H1 (cell line): ENCODE data around the gene GADL1. TPM values are rescaled to one million over a fixed set of nuclear protein-coding genes. Genes with fewer than 3 reads are reported as not detected.

ENCODE experiments used
- CTCF ChIA-PET: fragments of 300-600 bp; sonication (Branson Sonifier 250); formaldehyde crosslinking; loops from one replicate; lab custom pipeline; 2021; ENCODE audit not compliant: partially characterized antibody; lab: Charles Lee
- POLR2A ChIA-PET: fragments of 300-600 bp; sonication (Branson Sonifier 250); formaldehyde crosslinking; loops from one replicate; lab custom pipeline; 2021; ENCODE audit warnings: inconsistent platforms; ENCODE audit not compliant: partially characterized antibody; lab: Charles Lee
- DNase-seq, 2 experiments: peaks; one replicate each; pipeline versions ENCODE4 v3.0.0 to v3.0.0-alpha.2; 2010 to 2022; ENCODE audit warnings: low spot score in 2 of 2, low read depth in 1 of 2, mixed read lengths in 1 of 2
- FAIRE-seq: peaks from 2 replicates; lab custom pipeline; 2011; peaks lifted over from hg19 to GRCh38; lab: Jason Lieb, UNC
- H2AFZ ChIP-seq: 2 replicates; pipeline ENCODE4 v1.8.1; 2012; ENCODE audit warnings: low read length, inconsistent platforms
- H2AK5ac ChIP-seq: 2 replicates; pipeline ENCODE4 v1.6.1; 2013; ENCODE audit warnings: low read depth, low read length
- H2BK120ac ChIP-seq: replicated peaks from 2 replicates; pipeline ENCODE3; 2013; ENCODE audit warnings: low read depth, low read length, inconsistent platforms
- H2BK12ac ChIP-seq: 2 replicates; pipeline ENCODE4 v1.6.1; 2013; ENCODE audit warnings: low read depth, low read length
- H2BK15ac ChIP-seq: 2 replicates; pipeline ENCODE4 v1.6.1; 2013; ENCODE audit warnings: low read length
- H2BK20ac ChIP-seq: 2 replicates; pipeline ENCODE4 v1.6.1; 2013; ENCODE audit warnings: low read length
- H2BK5ac ChIP-seq: 2 replicates; pipeline ENCODE4 v1.6.1; 2013; ENCODE audit warnings: low read depth, low read length
- H3K14ac ChIP-seq: 2 replicates; pipeline ENCODE4 v1.6.1; 2013; ENCODE audit warnings: inconsistent platforms; ENCODE audit not compliant: insufficient read length
- H3K18ac ChIP-seq: 2 replicates; pipeline ENCODE4 v1.6.1; 2013; ENCODE audit warnings: low read length; ENCODE audit errors: extremely low read depth
- H3K23ac ChIP-seq: 2 replicates; pipeline ENCODE4 v1.6.1; 2013; ENCODE audit warnings: inconsistent platforms; ENCODE audit not compliant: insufficient read length
- H3K23me2 ChIP-seq: 2 replicates; pipeline ENCODE4 v1.6.1; 2013; ENCODE audit warnings: low read depth, low read length
- H3K27ac ChIP-seq: 2 replicates; pipeline ENCODE4 v1.6.1; 2011; ENCODE audit warnings: low read depth, low read length, inconsistent platforms
- H3K27me3 ChIP-seq, 4 experiments: replicated peaks in 1 of 4; 1 replicate in 1 of 4; 2 replicates in 3 of 4; pipeline versions ENCODE4 v1.6.1 to v1.8.1; 2011 to 2013; ENCODE audit warnings: low read length in 3 of 4, mild to moderate bottlenecking in 3 of 4, inconsistent platforms in 2 of 4, mixed read lengths in 2 of 4, moderate library complexity in 1 of 4; ENCODE audit not compliant: control insufficient read depth in 3 of 4, insufficient read depth in 3 of 4; ENCODE audit errors: extremely low read depth in 1 of 4
- H3K36me3 ChIP-seq, 4 experiments: 2 replicates each; pipeline versions ENCODE4 v1.6.1 to v1.8.1; 2011 to 2013; ENCODE audit warnings: mild to moderate bottlenecking in 4 of 4, low read length in 3 of 4, moderate library complexity in 2 of 4, control low read depth in 1 of 4, inconsistent platforms in 1 of 4; ENCODE audit not compliant: insufficient read depth in 4 of 4, control insufficient read depth in 2 of 4
- H3K4ac ChIP-seq: replicated peaks from 2 replicates; pipeline ENCODE3; 2013; ENCODE audit warnings: low read length, low read depth, mixed read lengths, inconsistent platforms; ENCODE audit not compliant: insufficient read length
- H3K4me1 ChIP-seq, 4 experiments: replicated peaks in 1 of 4; 1 replicate in 1 of 4; 2 replicates in 3 of 4; pipeline versions ENCODE4 v1.6.1 to v1.8.1; 2011 to 2013; ENCODE audit warnings: low read length in 3 of 4, inconsistent platforms in 2 of 4, mixed read lengths in 1 of 4; ENCODE audit not compliant: insufficient read depth in 4 of 4, control insufficient read depth in 3 of 4
- H3K4me2 ChIP-seq, 2 experiments: 2 replicates each; pipeline versions ENCODE4 v1.6.1 to v1.8.1; 2011 to 2013; ENCODE audit warnings: low read depth in 2 of 2, low read length in 2 of 2, control low read depth in 1 of 2, inconsistent platforms in 1 of 2, mild to moderate bottlenecking in 1 of 2; ENCODE audit not compliant: insufficient read depth in 1 of 2
- H3K4me3 ChIP-seq, 4 experiments: fragments of 200-600, 300-600 bp in 1 of 4; sonication (generic), shearing (Covaris generic), sonication (Bioruptor Twin) in 1 of 4; 2 replicates each; pipeline versions ENCODE4 v1.5.1 to v1.8.1; 2011 to 2016; ENCODE audit warnings: low read length in 4 of 4, low read depth in 3 of 4, control low read depth in 2 of 4, inconsistent platforms in 2 of 4, mild to moderate bottlenecking in 2 of 4, mixed read lengths in 1 of 4, moderate library complexity in 1 of 4; ENCODE audit not compliant: insufficient read depth in 2 of 4; ENCODE audit errors: extremely low read depth in 1 of 4
- H3K56ac ChIP-seq: replicated peaks from 2 replicates; pipeline ENCODE3; 2013; ENCODE audit warnings: low read depth, mild to moderate bottlenecking, mixed read lengths, low read length, inconsistent platforms; ENCODE audit not compliant: insufficient read length
- H3K79me1 ChIP-seq: 2 replicates; pipeline ENCODE4 v1.6.1; 2013; ENCODE audit warnings: low read depth, low read length, control low read depth
- H3K79me2 ChIP-seq, 2 experiments: 2 replicates each; pipeline versions ENCODE4 v1.6.1 to v1.8.1; 2012 to 2013; ENCODE audit warnings: low read length in 2 of 2, mild to moderate bottlenecking in 2 of 2, inconsistent platforms in 1 of 2; ENCODE audit not compliant: insufficient read depth in 2 of 2, control insufficient read depth in 1 of 2
- H3K9ac ChIP-seq, 4 experiments: replicated peaks in 1 of 4; 1 replicate in 1 of 4; 2 replicates in 3 of 4; pipeline versions ENCODE4 v1.6.1 to v1.8.1; 2011 to 2013; ENCODE audit warnings: low read depth in 3 of 4, low read length in 3 of 4, control low read depth in 2 of 4, mild to moderate bottlenecking in 2 of 4, moderate library complexity in 2 of 4, inconsistent platforms in 1 of 4; ENCODE audit errors: extremely low read depth in 1 of 4
- H3K9me3 ChIP-seq, 2 experiments: 2 replicates each; pipeline versions ENCODE4 v1.6.1 to v1.8.1; 2012 to 2013; ENCODE audit warnings: mild to moderate bottlenecking in 2 of 2, moderate library complexity in 2 of 2, control low read depth in 1 of 2, inconsistent platforms in 1 of 2, low read depth in 1 of 2, low read length in 1 of 2, mixed read lengths in 1 of 2; ENCODE audit not compliant: insufficient read depth in 2 of 2
- H4K20me1 ChIP-seq, 2 experiments: replicated peaks in 1 of 2; 2 replicates each; pipeline versions ENCODE3 to v1.8.1; 2011 to 2013; ENCODE audit warnings: inconsistent platforms in 2 of 2, low read length in 2 of 2, mild to moderate bottlenecking in 1 of 2; ENCODE audit not compliant: insufficient read depth in 2 of 2, control insufficient read depth in 1 of 2
- H4K5ac ChIP-seq: 2 replicates; pipeline ENCODE4 v1.6.1; 2013; ENCODE audit warnings: low read length, low read depth, mixed read lengths, inconsistent platforms; ENCODE audit not compliant: insufficient read length
- H4K8ac ChIP-seq: 2 replicates; pipeline ENCODE4 v1.8.0; 2013; ENCODE audit warnings: mild to moderate bottlenecking, moderate library complexity, low read length, inconsistent platforms; ENCODE audit not compliant: insufficient read depth; ENCODE audit errors: extremely low read depth
- H4K91ac ChIP-seq: replicated peaks from 2 replicates; pipeline ENCODE3; 2013; ENCODE audit warnings: low read length, mixed read lengths, inconsistent platforms; ENCODE audit not compliant: insufficient read length
- CTBP2 ChIP-seq: IDR thresholded peaks from 2 replicates; pipeline ENCODE4 v1.7.0; 2011; ENCODE audit warnings: borderline replicate concordance, mild to moderate bottlenecking, moderate library complexity, mixed read lengths, low read length; ENCODE audit not compliant: insufficient read depth, insufficient read length
- KDM4A ChIP-seq: IDR thresholded peaks from one replicate; pipeline ENCODE4 v1.7.1; 2012; ENCODE audit warnings: low read depth, mild to moderate bottlenecking, moderate library complexity, low read length, inconsistent platforms; ENCODE audit not compliant: severe bottlenecking
- POLR2AphosphoS5 ChIP-seq: IDR thresholded peaks from 2 replicates; pipeline ENCODE4 v1.6.1; 2011; ENCODE audit warnings: low read depth, low read length
- RFX5 ChIP-seq: IDR thresholded peaks from 2 replicates; pipeline ENCODE4 v1.6.1; 2011; ENCODE audit warnings: low read depth, low read length, improper control_type of control experiment, borderline replicate concordance
- SIRT6 ChIP-seq: IDR thresholded peaks from one replicate; pipeline ENCODE4 v1.7.1; 2012; ENCODE audit warnings: low read length, inconsistent platforms
- SP2 ChIP-seq: IDR thresholded peaks from 2 replicates; pipeline ENCODE4 v1.6.1; 2012; ENCODE audit warnings: mild to moderate bottlenecking, low read length, inconsistent platforms
- SP4 ChIP-seq: IDR thresholded peaks from 2 replicates; pipeline ENCODE4 v1.6.1; 2012; ENCODE audit warnings: low read length, inconsistent platforms
- TEAD4 ChIP-seq: IDR thresholded peaks from 2 replicates; pipeline ENCODE4 v1.6.1; 2012; ENCODE audit warnings: low read depth, low read length, inconsistent platforms, mixed read lengths
- polyA plus RNA-seq, 7 experiments: library from polyadenylated mRNA; depleted of rRNA in 3 of 7; stranded (reverse) in 5 of 7; unstranded in 2 of 7; fragments of >200 nt in 5 of 7; fragments of 200-250 nt in 2 of 7; gene quantifications; 1 replicate in 5 of 7; 2 replicates in 1 of 7; 4 replicates in 1 of 7; pipeline versions ENCODE4 v1.2.1 to v1.2.3, GENCODE V29; 2011 to 2013; ENCODE audit warnings: missing spikeins in 2 of 7, mixed read lengths in 2 of 7
- total RNA-seq: library from RNA; stranded (reverse); fragmentation: NEBNext Ultra II Directional; extraction: Animal tissue kit (Norgen Biotek cat#: 25700); gene quantifications from 2 replicates; pipeline ENCODE4 v1.2.1, GENCODE V29; 2021

The GADL1 gene
- total and polyA plus RNA-seq, 2 of the 8 experiments (the other 6 are each of a cell fraction or from before 2014, with no cell fraction given) = 0.03 to 0.30 TPM

DNA sequence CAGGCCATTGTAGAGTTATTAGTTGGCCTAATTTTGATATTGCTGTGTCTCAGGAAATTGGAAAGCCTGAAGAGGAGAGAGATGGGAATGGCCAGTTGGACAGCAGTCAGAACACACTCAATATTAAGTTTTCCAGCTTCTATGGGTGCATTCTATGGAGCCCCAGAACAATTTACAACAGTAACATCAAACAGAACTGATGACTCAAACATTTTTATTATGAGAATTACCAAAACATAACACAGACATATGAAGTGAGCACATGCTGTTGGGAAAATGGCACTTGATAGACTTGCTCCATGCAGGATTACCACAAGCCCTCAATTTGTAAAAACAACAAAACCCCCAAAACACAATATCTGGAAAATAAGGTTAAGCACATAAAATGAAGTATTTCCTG lies 104.3 kb downstream of the GADL1 start:
- CTCF ChIA-PET = interaction anchor here (0.7 to 1.6 kb wide), 2 partner anchors 10 to 341 kb away, joined by 3 to 7 read pairs; no protein-coding TSS in a partner anchor
- no peak for FAIRE-seq

More for the DNA sequence above, 104.3 kb downstream of the GADL1 start:
- H2BK5ac ChIP-seq = no peak overlapping the region
- H3K27me3 ChIP-seq = no peaks in the 10 kb centered on the region
- no peak overlapping the region for H3K56ac ChIP-seq
- H3K4me3 ChIP-seq = no peak overlapping the region
- H3K79me2 ChIP-seq = no peaks in the 10 kb centered on the region
- no peak overlapping the region for H2BK20ac ChIP-seq
- H3K9ac ChIP-seq = no peak overlapping the region
- no peak overlapping the region for H3K4ac ChIP-seq
- no peaks in the 10 kb centered on the region for H3K36me3 ChIP-seq
- H3K23me2 ChIP-seq = no peaks in the 10 kb centered on the region
- H3K9me3 ChIP-seq = no peaks in the 10 kb centered on the region
- H3K14ac ChIP-seq = no peak overlapping the region
- no peak for TF ChIP-seq SIRT6
- TF ChIP-seq SP4 = no peak
- TF ChIP-seq POLR2AphosphoS5 = no peak
- no peak for TF ChIP-seq RFX5
- TF ChIP-seq CTBP2 = no peak
- no peak for TF ChIP-seq TEAD4
- no peak for TF ChIP-seq KDM4A
- TF ChIP-seq SP2 = no peak
- no peak overlapping the region for H2BK120ac ChIP-seq
- H3K23ac ChIP-seq = no peak overlapping the region
- no peaks in the 10 kb centered on the region for H3K4me1 ChIP-seq
- H3K18ac ChIP-seq = no peak overlapping the region
- H2AFZ ChIP-seq = no peak overlapping the region
- H2BK15ac ChIP-seq = no peak overlapping the region
- no peak overlapping the region for H3K27ac ChIP-seq
- POLR2A ChIA-PET = no interaction called here
- no peak for DNase-seq
- no peaks in the 10 kb centered on the region for H4K20me1 ChIP-seq
- H3K4me2 ChIP-seq = no peak overlapping the region
- H4K5ac ChIP-seq = no peak overlapping the region
- no peak overlapping the region for H4K91ac ChIP-seq
- no peak overlapping the region for H4K8ac ChIP-seq
- H2BK12ac ChIP-seq = no peak overlapping the region
- no peaks in the 10 kb centered on the region for H3K79me1 ChIP-seq
- H2AK5ac ChIP-seq = no peak overlapping the region
